Measurements from ENCODE around the gene ATP11A.

ATP11A gene

DNA sequence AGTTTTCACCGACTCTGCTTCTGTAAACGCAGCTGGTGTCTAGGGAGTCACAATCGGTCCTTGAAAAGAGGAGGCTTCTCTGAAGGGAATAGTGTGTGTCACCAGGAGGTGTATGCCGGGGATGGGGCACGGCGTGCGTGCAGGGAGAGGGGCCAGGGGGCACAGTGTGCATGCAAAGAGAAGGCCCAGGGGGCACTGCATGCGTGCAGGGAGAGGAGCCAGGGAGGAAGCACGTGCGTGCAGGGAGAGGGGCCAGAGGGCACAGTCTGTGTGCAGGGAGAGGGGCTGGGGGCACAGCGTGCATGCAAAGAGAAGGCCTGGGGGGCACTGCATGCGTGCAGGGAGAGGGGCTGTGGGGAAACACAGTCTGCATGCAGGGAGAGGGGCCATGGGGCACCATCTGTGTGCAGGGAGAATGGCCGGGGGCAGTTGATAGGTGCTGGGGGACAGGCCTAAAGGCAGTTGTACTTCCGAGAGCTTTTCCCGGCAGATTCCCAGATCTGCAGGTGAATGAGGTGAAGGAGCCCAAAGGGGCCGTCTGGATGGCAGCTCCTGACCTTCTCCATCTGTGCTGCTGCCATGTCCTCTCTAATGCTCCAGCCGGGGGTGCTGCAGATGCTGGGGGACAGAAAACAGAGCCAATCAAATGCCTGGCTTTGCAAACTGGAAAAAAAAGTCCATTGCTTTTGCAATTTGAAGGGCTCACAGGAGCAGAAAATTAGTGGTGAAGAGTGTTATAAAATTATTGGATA, 36.4 kb downstream of the ATP11A start:
- DNase-seq = peak in 1 of 2 experiments; percentile 56

DNA sequence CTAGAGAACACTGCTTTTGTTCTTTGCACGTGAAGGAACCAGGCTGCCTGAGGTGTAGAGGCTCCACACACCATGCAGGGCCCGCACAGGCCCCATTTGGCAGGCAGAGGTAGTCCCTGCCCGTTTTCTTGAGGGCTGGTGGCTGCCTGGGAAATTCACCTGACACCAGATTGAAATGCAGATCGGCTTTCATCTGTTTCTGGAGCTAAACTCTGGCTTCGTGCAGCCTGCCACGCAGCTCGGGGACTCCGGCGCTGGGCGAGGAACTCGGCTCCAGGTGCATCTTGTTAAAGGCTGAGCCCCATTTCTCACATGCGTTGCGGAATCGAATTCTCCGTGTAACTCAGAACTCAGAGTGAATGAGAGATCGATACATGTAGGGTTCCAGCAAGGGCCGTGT, 37.7 kb downstream of the ATP11A start:
- DNase-seq = no peak

DNA sequence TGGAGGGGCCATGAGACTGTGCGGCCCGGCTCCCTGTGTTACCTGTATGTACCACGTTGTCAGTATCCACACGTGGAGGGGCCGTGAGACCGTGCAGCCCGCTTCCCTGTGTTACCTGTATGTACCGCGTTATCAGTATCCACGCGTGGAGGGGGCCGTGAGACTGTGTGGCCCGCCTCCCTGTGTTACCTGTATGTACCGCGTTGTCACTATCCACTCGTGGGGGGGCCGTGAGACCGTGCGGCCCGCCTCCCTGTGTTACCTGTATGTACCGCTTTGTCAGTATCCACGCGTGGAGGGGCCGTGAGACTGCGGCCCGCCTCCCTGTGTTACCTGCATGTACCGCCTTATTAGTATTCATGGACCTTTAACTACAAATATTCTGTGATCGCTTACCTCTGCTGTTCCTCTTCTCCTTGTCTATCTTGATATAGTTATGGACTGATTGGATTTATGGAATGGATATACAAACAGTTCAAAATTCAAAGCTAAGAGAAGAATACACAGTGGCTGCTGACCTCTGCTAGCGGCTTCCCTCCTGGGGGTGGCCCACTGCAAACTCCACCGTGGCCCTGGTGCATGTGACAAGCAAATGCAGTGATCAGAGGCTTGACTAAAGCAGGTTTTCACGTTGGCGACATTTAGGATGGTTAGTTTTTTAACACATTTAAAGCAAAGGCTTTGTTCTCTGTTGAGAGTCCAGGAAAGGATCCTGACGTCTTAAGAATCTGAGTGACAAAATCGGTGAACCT, 38.7 kb downstream of the ATP11A start:
- no peak for DNase-seq

DNA sequence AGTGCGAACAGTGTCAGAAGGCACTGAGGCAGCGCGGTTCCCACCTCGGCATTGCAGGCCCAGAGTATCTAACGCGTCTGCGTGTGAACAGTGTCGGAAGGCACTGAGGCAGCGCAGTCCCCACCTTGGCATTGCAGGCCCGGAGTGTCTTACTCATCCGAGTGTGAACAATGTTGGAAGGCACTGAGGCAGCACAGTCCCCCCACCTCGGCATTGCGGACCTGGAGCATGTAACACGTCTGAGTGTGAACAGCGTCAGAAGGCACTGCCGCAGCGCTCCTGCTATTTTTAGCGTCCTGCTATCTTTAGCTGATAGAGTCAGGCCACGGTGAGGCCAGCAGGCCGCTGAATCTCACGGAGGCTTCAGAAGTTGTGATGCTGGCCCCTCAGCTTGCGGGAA, 39.6 kb downstream of the ATP11A start:
- DNase-seq = no peak

DNA sequence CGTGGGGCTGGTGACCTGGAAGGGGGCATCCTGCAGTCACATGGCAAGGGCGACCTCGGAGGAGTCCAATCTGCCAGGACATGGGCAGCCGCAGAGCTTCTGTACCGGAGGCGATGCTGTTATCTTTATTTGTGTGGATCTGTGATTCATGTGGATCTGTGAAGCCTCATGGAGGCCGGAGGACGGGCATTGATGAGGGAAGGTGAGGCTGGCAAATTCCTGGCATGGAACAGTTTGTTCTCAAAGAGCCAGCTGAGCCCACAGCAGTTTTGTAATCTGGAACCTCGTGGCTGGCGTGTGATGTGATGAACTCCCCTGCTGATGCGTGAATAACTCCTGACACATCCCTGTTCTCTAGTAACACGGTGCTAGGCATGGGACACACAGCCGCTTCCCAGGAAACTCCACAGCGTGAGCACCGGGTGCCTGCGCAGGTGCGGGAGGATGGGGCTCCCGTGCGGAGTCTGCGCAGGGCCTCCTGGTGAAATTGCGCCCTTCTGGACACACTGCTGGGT, 40.4 kb downstream of the ATP11A start:
- DNase-seq = no peak

DNA sequence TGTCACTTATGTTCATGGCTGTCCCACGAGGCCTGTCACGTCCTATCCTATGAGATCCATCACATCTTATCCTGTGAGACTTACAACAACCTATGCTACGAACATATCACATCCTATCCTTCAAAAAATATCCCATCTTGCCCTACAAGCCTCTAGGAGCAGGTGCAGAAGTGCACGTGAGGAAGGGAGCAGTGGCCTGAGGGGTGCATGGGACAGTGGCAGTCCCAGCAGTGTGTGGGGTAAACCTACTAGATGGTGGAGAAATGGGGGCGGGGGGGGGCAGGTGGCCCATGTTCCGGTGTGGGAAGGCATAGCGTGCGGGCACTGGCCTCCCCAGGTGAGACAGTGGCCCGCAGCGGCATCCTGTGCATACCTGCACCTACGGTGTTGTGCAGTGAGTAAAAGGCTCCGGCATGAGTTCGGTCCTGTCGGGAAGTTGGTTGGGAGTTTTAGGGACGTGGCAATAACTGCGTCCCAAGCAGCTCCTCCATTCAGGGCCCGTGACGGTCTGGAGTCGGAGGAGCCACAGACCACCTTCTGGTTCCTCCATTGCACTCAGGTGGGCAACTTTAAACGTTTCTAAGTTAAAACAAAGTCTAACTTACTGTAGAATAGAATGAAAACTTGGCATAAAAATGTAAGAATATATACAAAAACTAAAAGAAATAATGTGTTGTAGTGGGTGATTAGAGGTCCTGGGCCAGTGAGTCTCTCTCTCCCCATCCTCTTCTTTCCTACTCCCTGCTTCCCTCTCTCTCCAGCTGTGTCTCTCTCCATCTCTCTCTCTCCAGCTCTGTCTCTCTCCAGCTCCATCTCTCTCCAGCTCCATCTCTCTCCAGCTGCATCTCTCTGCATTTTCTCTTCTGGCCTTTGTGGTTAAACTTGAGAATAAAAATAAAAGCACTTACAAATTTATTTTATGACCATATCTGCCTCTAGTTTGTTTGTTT, 42.1 kb downstream of the ATP11A start:
- no peak for DNase-seq

DNA sequence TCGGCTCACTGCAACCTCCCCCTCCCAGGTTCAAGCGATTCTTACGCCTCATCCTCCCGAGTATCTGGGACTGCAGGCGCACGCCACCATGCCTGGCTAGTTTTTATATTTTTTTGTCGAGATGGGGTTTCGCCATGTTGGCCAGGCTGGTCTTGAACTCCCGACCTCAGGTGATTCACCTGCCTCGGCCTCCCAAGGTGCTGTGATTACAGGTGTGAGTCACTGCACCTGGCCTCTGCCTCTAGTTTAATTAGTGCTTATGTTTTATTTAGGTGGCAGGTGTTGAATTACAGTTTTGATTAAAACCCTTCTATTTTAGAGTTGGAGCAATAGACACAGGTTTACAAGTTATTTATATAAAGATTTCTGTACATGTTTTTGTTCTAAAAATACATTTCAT, 42.8 kb downstream of the ATP11A start:
- no peak for DNase-seq

DNA sequence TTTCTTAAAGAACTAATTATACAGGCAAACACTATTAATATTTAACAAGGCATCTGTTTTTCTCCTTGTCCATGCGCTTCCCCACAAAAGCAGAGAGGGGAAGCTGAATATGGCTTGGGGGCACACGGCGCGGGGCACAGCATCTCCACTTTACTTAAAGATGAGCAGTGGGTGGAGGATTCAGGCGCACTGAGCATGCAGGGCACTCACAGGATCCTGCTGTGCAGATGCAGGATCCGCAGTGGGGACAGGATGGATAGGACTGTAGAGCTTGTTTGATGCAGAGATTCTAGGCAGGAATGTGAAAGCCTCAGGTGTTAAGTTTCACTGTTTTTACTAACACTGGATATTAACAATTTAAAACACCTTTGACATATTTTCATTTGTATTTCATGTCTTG, 43.3 kb downstream of the ATP11A start:
- DNase-seq = peak; percentile 31 to 43

DNA sequence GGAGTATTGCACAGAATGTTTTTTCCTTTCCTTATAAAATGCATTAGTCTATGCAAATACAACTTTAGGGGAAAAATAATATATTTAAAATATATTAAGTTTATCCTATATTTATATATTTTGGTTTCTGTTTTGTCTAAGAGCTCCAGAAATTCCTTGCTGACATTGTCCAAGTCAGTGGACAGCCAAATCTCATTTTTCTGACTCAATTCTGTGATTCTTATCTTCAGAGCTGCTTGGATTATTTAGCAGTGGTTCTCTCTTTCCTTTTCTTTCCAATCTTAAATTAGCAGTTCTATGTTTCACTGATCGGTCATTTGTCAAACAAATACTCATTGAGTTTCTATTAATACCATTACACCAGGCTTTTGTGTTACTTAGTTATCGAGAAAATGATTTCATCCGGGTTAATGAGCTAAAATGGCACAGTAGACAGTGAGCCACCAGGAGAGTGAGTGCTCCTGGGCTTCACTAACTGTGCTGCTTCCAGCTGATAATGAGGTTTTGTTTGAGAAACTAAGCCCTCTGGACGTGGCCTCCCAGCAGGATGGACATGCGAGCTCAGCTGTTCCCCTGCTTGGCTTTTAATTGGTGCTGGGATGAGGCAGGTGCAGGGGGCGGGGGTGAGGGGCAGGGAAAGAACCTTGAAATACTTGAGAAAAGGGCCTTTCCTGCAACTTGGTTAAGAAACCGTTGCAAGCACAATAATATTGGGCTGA, 44.0 kb downstream of the ATP11A start:
- peak; percentile 16 to 64 for DNase-seq

DNA sequence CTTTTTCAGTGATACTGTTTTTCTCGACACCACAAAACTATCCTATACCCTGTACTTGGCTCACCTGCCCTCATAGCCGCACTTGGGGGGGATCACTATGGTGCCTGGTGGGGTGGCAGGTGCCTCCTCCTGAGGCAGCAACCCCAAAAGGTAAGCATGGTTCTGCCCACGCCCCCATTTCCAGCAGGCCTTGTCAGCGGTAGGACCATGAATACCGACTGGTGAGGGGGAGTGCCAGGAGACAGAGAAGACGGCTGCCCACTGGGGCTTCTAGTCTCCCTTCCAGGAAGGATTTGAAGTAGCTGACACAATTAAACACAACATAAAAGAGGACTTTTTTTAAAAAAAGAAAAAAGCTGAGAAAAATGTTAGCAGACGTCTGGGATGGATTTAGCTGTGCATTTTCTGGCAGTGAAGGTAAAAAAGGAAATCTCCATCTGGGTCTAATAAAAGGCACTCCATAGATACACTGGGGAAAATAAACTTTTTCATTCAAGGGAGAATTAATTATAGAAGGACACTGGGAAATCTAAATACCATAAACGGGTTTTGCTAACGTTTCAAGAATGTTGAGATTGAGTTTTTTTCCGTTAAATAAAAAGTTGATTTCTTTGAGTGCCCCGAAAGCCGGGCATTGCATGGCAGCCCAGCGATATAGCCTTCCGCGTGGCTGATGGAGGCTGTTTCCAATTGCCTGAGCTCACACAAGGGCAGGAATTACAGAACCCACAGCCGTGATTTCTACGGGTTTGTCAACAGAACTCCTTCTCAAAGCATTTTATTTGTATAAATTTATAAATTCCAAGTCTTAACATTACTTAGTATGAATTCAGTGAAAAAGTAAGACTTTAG, 45.1 kb downstream of the ATP11A start:
- DNase-seq = no peak

DNA sequence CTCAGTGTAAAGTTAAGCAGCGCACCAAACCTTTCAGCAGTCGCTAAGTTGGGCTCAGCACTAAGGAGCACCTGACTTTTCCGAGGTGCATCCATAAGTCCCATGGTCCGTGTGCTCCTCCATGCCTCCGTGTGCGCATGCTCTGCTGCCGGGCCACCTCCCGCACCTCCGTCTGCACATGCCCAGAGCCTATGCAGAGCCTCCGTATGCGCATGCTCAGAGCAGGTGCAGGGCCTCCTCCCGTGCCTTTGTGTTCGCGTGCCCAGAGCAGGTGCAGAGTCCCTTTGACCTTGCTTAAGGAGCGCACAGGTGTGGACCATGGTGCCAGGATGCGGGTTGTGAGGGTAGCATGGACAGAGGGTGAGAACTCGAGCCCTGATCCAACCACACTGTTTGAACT, 46.0 kb downstream of the ATP11A start:
- DNase-seq = no peak

DNA sequence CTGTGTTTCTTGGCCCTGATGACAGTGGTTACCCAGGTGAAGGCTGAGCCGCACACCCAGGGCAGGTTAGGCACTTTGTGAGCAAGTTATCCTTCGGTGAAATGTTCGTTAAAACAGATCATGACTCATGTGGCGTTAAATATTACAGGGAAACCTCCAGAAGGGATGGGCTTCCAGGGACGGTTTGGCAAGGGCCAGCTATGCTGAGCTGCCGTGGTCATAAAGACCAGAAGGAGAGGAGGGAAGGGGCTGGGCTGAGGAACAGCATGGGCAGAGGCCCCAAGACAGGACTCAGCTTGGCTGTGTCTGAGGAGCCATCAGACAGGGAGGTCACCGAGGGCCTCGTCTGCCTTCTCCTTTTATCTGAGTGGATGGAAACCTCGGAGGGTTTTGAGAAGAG, 47.5 kb downstream of the ATP11A start:
- no peak for DNase-seq

DNA sequence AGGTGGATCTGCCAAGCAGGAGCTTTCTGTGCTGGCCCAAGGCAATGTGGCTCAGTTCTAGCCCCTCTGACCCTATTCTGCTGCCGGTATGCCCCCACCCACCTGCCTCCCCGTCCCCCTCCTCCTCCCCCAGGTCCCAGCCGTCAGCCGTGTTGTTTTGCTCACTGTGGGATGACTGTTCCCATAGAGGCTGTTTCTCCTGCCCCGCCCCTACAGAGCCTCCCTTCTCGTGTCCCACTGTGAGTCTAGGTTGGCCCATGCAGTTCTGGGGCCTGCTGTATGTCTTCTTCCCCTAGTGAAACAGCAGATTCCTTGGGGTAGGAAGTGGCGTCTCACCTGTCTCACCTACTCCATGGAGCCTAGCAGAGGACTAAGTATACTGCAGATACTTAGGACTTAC, 48.8 kb downstream of the ATP11A start:
- DNase-seq = no peak

DNA sequence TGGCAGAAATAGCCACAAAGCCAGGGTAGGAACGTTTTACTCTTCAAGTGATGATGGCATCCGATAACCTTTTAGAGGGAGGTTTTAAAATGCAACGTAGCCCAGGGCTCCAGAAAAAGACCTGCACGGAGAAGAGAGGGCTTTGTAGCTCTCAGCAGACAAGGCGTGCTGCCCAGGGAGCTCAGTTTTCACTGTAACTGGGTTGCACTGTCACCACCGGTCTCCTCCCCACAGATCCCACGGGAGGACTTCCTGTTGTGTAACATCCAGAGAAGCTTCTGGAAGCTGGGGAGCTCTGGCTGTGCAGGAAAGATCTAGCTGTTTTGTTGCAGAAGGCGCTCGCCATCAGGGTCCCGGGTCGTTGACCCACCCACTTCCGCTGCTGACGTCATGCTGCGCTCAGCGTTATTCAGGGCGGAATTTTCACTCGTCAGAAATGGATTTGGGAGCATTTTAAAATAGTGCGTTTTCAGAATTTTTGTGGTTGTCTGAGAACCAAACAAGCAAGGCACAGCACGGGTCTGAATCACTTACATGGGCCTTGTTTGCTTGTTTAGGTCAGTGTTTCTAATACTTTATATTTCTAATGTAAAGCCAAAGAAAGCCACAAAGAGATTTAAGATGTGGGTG, 50.8 kb downstream of the ATP11A start:
- no peak for DNase-seq

DNA sequence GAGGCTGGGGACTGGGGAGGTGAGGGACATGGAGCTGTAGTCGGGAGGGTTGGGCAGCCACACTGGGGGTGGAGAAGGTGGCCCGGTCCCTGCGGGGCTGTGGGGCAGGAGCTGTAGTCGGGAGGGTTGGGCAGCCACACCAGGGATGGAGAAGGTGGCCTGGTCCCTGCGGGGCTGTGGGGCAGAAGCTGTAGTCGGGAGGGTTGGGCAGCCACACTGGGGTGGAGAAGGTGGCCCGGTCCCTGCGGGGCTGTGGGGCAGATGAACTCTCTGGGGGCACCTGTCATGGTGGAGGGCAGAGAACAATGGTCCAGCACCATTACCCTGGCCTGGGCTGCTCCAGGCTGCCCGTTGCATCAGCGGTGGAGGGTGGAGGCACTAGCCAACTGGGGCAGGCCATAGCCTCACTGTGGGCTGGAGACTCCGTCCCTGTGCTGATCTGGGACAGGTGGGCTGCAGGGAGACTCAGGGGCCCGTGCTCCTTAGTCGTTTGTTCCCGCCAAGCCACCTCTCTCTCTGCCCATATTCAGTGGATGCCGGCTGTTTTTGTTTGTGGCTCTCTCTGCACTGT, 51.4 kb downstream of the ATP11A start:
- no peak for DNase-seq

DNA sequence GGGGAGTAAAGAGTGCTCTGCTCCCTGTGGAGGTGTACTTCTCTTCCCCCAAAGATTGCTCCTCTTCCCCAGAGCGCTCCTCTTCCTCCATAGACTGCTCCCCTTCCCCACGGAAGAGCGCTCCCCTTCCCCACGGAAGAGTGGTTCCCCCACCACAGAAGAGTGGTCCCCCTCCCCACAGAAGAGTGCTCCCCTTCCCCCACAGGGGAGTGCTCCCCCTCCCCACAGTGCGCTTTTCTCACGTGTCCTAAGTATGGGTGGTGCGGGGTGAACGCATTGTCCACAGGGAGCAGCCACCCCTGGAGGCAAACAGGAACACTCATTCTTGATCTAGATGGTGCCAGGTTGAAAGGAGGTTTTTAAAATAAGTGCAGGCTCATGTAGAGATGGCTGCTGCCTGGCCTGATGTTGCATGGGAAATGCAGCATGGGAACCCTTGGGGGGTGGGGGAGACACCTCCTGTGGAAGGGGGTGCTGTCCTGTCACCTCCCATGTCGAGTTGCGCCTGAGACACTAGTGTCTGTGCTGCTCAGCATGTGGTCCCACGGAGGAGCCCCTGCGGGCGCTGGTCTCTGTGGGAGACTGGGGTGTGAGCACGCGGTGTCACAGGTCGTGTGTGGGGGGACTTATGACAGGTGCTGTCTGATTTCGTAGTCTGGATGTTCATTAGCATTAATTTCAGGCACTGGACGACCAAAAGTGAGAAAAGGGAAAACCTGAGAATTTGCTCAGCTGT, 52.2 kb downstream of the ATP11A start:
- no peak for DNase-seq

DNA sequence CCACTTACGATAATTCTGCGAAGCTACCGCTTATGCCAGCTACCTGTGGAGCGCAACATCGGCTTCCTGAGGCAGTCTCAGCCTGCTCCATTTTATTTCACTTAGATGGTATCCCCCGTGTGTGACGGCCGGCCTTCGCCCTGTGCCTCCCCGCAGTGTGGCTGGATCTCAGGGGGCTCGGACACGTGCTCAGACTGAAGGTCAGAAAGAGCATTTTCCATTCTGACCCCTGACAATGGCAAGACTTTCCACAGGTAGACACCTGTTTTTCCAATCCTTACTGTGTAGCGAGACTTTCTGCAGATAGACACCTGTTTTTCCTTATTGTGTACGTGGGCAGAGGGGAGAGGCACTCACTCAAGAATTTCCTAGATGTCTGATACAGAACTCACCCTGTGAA, 52.7 kb downstream of the ATP11A start:
- DNase-seq = no peak

DNA sequence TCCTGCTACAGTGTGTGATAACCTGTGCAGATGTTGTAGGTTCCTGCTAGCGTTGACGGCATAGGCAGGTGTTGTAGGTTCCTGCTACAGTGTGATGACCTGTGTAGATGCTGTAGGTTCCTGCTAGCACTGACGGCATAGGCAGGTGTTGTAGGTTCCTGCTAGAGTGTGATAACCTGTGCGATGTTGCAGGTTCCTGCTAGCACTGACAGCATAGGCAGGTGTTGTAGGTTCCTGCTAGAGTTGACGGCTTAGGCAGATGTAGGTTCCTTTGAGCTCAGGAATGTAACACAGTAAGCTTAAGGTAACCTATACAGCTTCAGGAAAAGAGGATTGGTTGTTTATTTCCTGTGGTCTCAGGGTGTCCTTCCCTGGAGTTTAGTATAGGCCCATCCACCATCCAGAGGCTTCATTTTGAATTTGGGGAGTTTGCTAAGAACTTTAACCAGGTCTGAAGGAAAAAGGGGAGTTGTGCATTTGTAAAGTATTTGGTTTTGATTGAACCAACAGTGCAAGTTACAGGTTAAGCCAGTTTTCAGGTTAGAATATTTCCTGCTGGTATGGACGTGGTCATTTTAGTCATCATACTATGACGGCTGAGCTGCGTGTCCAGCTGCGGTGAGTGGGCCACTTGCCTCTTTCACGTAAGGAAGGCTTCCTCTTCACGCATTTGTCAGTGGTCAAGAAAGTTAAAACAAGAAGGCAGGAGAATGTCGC, 53.8 kb downstream of the ATP11A start:
- no peak for DNase-seq

Data from NCI-H526 (cell line).